HepG2 (cell line): ENCODE data around the gene CRHR1. TPM values are rescaled to one million over a fixed set of nuclear protein-coding genes. Genes with fewer than 3 reads are reported as not detected.

Experiments
- ATAC-seq: fragments of 200-7000 bp; cut with Tn5 transposase; 3 replicates; pipeline ENCODE4 v1.9.1; 2020; ENCODE audit warnings: mild to moderate bottlenecking, moderate library complexity
- BruUV-seq: library from RNA; stranded (reverse); fragments of 400-500 nt; replicated peaks from 2 replicates; lab custom pipeline; 2021; lab: Mats Ljungman, UMichigan
- CTCF ChIA-PET: fragments of 300-600 bp; formaldehyde crosslinking; extraction: SDS; loops from one replicate; lab custom pipeline; 2021; ENCODE audit warnings: low total read pairs, inconsistent platforms, low intra/inter-chr PET ratio; lab: Yijun Ruan, JAX
- POLR2A ChIA-PET: fragments of 350-600 bp; sonication (Branson Sonifier 250); formaldehyde crosslinking; loops from one replicate; lab custom pipeline; 2020; ENCODE audit warnings: antibody characterized with exemption, inconsistent platforms; lab: Yijun Ruan, JAX
- DNase-seq: peaks from one replicate; pipeline ENCODE4 v3.0.0-alpha.2; 2015; ENCODE audit warnings: low spot score
- FAIRE-seq: peaks from 3 replicates; lab custom pipeline; 2011; peaks lifted over from hg19 to GRCh38; lab: Jason Lieb, UNC
- H2AFZ ChIP-seq: one replicate; pipeline ENCODE4 v1.6.1; 2011; ENCODE audit warnings: low read length, inconsistent platforms
- H3K27ac ChIP-seq: fragments of 300-600 bp; 3 replicates; pipeline ENCODE4 v1.8.0; 2011; ENCODE audit warnings: mixed run types, mild to moderate bottlenecking, mixed read lengths, low read length, inconsistent platforms; ENCODE audit not compliant: insufficient read depth; ENCODE audit errors: extremely low read length
- H3K27me3 ChIP-seq, 2 experiments: fragments of 200-600 bp in 1 of 2; 2 replicates in 1 of 2; 3 replicates in 1 of 2; pipeline versions ENCODE4 v1.6.0 to v1.8.0; 2011; ENCODE audit warnings: low read length in 2 of 2, mild to moderate bottlenecking in 2 of 2, moderate library complexity in 2 of 2, inconsistent platforms in 1 of 2; ENCODE audit not compliant: insufficient read depth in 2 of 2, control insufficient read depth in 1 of 2
- H3K36me3 ChIP-seq, 2 experiments: fragments of 200-600 bp in 1 of 2; replicated peaks in 1 of 2; 2 replicates in 1 of 2; 3 replicates in 1 of 2; pipeline versions ENCODE4 v1.5.1 to v1.8.0; 2011; ENCODE audit warnings: low read length in 2 of 2, inconsistent platforms in 1 of 2; ENCODE audit not compliant: insufficient read depth in 2 of 2, control insufficient read depth in 1 of 2
- H3K4me1 ChIP-seq: 2 replicates; pipeline ENCODE4 v1.5.1; 2012; ENCODE audit warnings: low read length, inconsistent platforms; ENCODE audit not compliant: insufficient read depth
- H3K4me2 ChIP-seq: 2 replicates; pipeline ENCODE4 v1.6.0; 2011; ENCODE audit warnings: low read depth, low read length, inconsistent platforms
- H3K4me3 ChIP-seq, 3 experiments: fragments of 200-600 bp in 1 of 3; sonication (generic), shearing (Covaris generic) in 1 of 3; replicated peaks in 1 of 3; 2 replicates each; pipeline ENCODE4 v1.5.1; 2011 to 2016; ENCODE audit warnings: low read length in 3 of 3, inconsistent platforms in 2 of 3, low read depth in 2 of 3, mild to moderate bottlenecking in 2 of 3, control low read depth in 1 of 3, mixed read lengths in 1 of 3; ENCODE audit not compliant: insufficient read depth in 1 of 3
- H3K79me2 ChIP-seq: one replicate; pipeline ENCODE4 v1.6.1; 2011; ENCODE audit warnings: low read length, inconsistent platforms; ENCODE audit not compliant: insufficient read depth
- H3K9ac ChIP-seq: 2 replicates; pipeline ENCODE4 v1.6.0; 2011; ENCODE audit warnings: mild to moderate bottlenecking, low read depth, low read length, inconsistent platforms; ENCODE audit not compliant: insufficient read depth
- H3K9me3 ChIP-seq: 2 replicates; pipeline ENCODE4 v1.5.1; 2012; ENCODE audit warnings: mild to moderate bottlenecking, low read length
- H4K20me1 ChIP-seq: 2 replicates; pipeline ENCODE4 v1.6.0; 2011; ENCODE audit warnings: inconsistent platforms, mild to moderate bottlenecking, low read length, moderate library complexity; ENCODE audit not compliant: insufficient read depth
- HHEX ChIP-seq: IDR thresholded peaks from 2 replicates; pipeline ENCODE4 v1.6.1; 2016; ENCODE audit warnings: control low read depth
- MAFK ChIP-seq, 2 experiments: IDR thresholded peaks in 1 of 2; conservative IDR thresholded peaks in 1 of 2; 2 replicates each; pipeline ENCODE4 v1.6.1; 2011; ENCODE audit warnings: improper control_type of control experiment in 2 of 2, low read length in 2 of 2
- NFE2L2 ChIP-seq: fragments of 150-350 bp; IDR thresholded peaks from 2 replicates; pipeline ENCODE4 v1.6.1; 2014; ENCODE audit warnings: low read length
- RARG ChIP-seq: sonication (generic); formaldehyde crosslinking; IDR thresholded peaks from 2 replicates; pipeline ENCODE4 v1.4.0; 2020; ENCODE audit warnings: low read depth, mild to moderate bottlenecking, missing genetic modification reagents
- YEATS2 ChIP-seq: sonication (generic); formaldehyde crosslinking; IDR thresholded peaks from 2 replicates; pipeline ENCODE4 v1.4.0; 2020; ENCODE audit warnings: missing genetic modification reagents, borderline replicate concordance
- ZBTB42 ChIP-seq: sonication (generic); formaldehyde crosslinking; IDR thresholded peaks from 2 replicates; pipeline ENCODE4 v1.5.0; 2020; ENCODE audit warnings: mild to moderate bottlenecking, missing genetic modification reagents
- ZNF292 ChIP-seq: sonication (generic); formaldehyde crosslinking; IDR thresholded peaks from 2 replicates; pipeline ENCODE4 v1.8.1; 2022; ENCODE audit warnings: mild to moderate bottlenecking, low read depth, missing genetic modification reagents, borderline replicate concordance
- WGBS: methylation state at CpG from one replicate; pipeline ENCODE4 v1.1.6; 2017; ENCODE audit warnings: low lambda C conversion rate; 5-methylcytosine and 5-hydroxymethylcytosine counted together
- in situ Hi-C: cut with HindIII; loops from 2 replicates; pipeline ENCODE4 v1.10.0; 2017; ENCODE audit warnings: low pct_unique_long_range_greater_than_20kb; ENCODE audit not compliant: extremely low pct_ligation_motif_present
- intact Hi-C: fragments of 100-400 bp; cut with micrococcal nuclease; formaldehyde crosslinking; loops from one replicate; pipeline ENCODE4 v1.10.0; 2022; ENCODE audit not compliant: unreplicated experiment
- polyA plus RNA-seq, 8 experiments: library from polyadenylated mRNA; depleted of rRNA in 3 of 8; stranded (reverse) in 7 of 8; unstranded in 1 of 8; fragments of >200 nt; fragmentation: Illumina TruSeq in 4 of 8; extraction: Trizol in 4 of 8; gene quantifications; 2 replicates each; pipeline versions ENCODE4 v1.2.1 to v1.2.3, GENCODE V29; 2011 to 2016; ENCODE audit warnings: low read depth in 4 of 8, missing spikeins in 1 of 8, mixed read lengths in 1 of 8; ENCODE audit not compliant: insufficient read depth in 1 of 8
- total RNA-seq, 5 experiments: library from RNA; depleted of rRNA; stranded (reverse); fragments of >200 nt; fragmentation: Illumina TruSeq; extraction: Trizol; gene quantifications; 2 replicates each; pipeline ENCODE4 v1.2.3, GENCODE V29; 2016; ENCODE audit warnings: low read depth in 1 of 5

Gene CRHR1
- total and polyA plus RNA-seq, 2 of the 13 experiments (the other 11 are each of a cell fraction or from before 2014, with no cell fraction given): not detected

DNA sequence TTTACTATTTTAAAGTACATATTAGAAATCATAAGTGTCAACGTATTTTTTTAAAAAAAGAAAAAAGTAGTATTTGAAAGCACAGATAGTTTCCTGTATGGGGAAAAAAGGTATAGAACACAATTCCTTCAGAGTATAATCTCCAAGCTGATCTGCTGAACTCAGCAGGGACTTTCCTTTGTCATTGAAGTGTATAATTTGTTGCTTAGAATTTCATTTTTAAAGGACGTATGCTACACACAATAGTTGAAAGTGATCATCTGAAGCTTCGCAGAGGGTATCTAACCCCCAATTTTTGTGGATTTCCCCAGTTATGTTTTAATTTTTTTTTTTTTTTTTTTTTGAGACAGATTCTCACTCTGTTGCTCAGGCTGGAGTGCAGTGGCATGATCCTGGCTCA lies 90.0 kb downstream of the CRHR1 start:
- DNase-seq (no peak), FAIRE-seq (no peak), ATAC-seq (no peak)
- no peak overlapping the region for H3K27ac ChIP-seq
- no TSS peak for BruUV-seq
- H3K79me2 ChIP-seq: no peaks in the 10 kb centered on the region
- no peaks in the 10 kb centered on the region for H4K20me1 ChIP-seq
- no peak for TF ChIP-seq RARG (CRISPR knock-in tag)
- no peak for TF ChIP-seq ZNF292
- TF ChIP-seq HHEX (CRISPR knock-in tag): no peak
- TF ChIP-seq ZBTB42 (CRISPR knock-in tag): no peak
- H3K4me1 ChIP-seq: no peaks in the 10 kb centered on the region
- intact Hi-C loops: no loop called here
- WGBS: 14% methylated on average over 3 of the region's 3 CpGs
- no peak overlapping the region for H2AFZ ChIP-seq
- H3K27me3 ChIP-seq: peaks cover 0 to 53% of the 10 kb centered on the region in 2 experiments; a peak in 3 of 5 replicates
- POLR2A ChIA-PET: no interaction called here
- no peaks in the 10 kb centered on the region for H3K36me3 ChIP-seq
- in situ Hi-C loops: loop anchor here (10.0 kb wide), 1 partner anchor 61 kb away; no protein-coding TSS in a partner anchor
- no peaks in the 10 kb centered on the region for H3K9me3 ChIP-seq
- CTCF ChIA-PET: no interaction called here
- no peak overlapping the region for H3K4me2 ChIP-seq
- H3K4me3 ChIP-seq: no peak overlapping the region
- H3K9ac ChIP-seq: no peak overlapping the region

DNA sequence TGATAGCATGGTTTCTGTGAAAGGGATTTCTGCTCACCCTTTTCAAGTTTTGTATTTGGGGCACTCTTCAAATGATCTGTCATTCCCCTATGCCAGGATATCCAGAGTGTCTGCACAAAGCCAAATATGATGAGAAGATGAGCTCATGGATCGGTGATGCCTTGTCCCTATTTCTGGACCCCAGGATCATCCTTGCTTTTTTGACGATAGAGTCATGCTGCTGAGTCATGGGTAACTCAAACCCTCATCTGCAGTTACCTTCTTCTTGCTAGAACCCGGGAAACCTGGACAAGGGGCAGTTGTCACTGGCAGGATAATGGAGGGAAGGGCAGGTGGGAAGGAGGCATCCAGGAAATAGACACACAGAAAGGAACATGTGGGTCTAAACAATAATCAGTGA lies 92.4 kb downstream of the CRHR1 start:
- no peak for ATAC-seq
- intact Hi-C loops: no loop called here
- Histone ChIP-seq H3K27ac (no peak overlapping the region), H3K27me3 (peaks cover 0 to 56% of the 10 kb centered on the region in 2 experiments; a peak in 3 of 5 replicates), H3K4me3 (no peak overlapping the region), H4K20me1 (no peaks in the 10 kb centered on the region), H3K4me2 (no peak overlapping the region), H3K36me3 (no peaks in the 10 kb centered on the region)
- FAIRE-seq: no peak
- in situ Hi-C loops: loop anchor here (10.0 kb wide), 1 partner anchor 58 kb away; no protein-coding TSS in a partner anchor
- WGBS: 23% methylated on average over 3 of the region's 3 CpGs
- POLR2A ChIA-PET: no interaction called here
- BruUV-seq: no TSS peak
- no peak for DNase-seq
- TF ChIP-seq NFE2L2: peak; percentile 20; the same call in 1 of the 2 replicates
- no peak for TF ChIP-seq YEATS2
- 0 out of 4 replicates have a peak, but pooled peaks of 1 of the 2 experiments have one; percentile 17 for TF ChIP-seq MAFK (conservative IDR thresholded peaks at IDR 0.05 in 1 of 2, IDR thresholded peaks at IDR 0.05 in 1 of 2; ENCODE audit: low read length in 2 of 2)
- TF ChIP-seq, all 625 proteins: peak for 2
- H3K4me1 ChIP-seq: no peaks in the 10 kb centered on the region
- H3K9me3 ChIP-seq: no peaks in the 10 kb centered on the region
- no peaks in the 10 kb centered on the region for H3K79me2 ChIP-seq
- H2AFZ ChIP-seq: no peak overlapping the region
- CTCF ChIA-PET: no interaction called here
- no peak overlapping the region for H3K9ac ChIP-seq
